ENCODE results near the gene SYNGR3.

SYNGR3 gene

GRCh38 chr16:1987198-1987597, 2.6 kb upstream of the SYNGR3 start:
- no peak for TF ChIP-seq POLR2AphosphoS5 (IDR thresholded peaks at IDR 0.05; ENCODE audit: low read depth, low read length)

- TF ChIP-seq FOXP2 (optimal IDR thresholded peaks at IDR 0.05; ENCODE audit: borderline replicate concordance, extremely low read depth, extremely low read length, insufficient read depth) (no peak), TAF1 (IDR thresholded peaks at IDR 0.05; ENCODE audit: borderline replicate concordance, insufficient read depth, low read length) (no peak), SIN3A (IDR thresholded peaks at IDR 0.05; ENCODE audit: borderline replicate concordance, insufficient read depth, low read length) (no peak), REST (IDR thresholded peaks at IDR 0.05; ENCODE audit: insufficient read depth in 1 of 2, low read depth in 2 of 2, low read length in 2 of 2) (no peak), POLR2AphosphoS5 (IDR thresholded peaks at IDR 0.05; ENCODE audit: low read depth, low read length) (no peak)
Measured at GRCh38 chr16:1990101-1990350, 256 bp downstream of the SYNGR3 start.

- TF ChIP-seq FOXP2 (optimal IDR thresholded peaks at IDR 0.05; ENCODE audit: borderline replicate concordance, extremely low read depth, extremely low read length, insufficient read depth), result no peak
- TF ChIP-seq POLR2AphosphoS5 (IDR thresholded peaks at IDR 0.05; ENCODE audit: low read depth, low read length), result no peak
- TF ChIP-seq REST (IDR thresholded peaks at IDR 0.05; ENCODE audit: insufficient read depth in 1 of 2, low read depth in 2 of 2, low read length in 2 of 2), result no peak
- TF ChIP-seq TAF1 (IDR thresholded peaks at IDR 0.05; ENCODE audit: borderline replicate concordance, insufficient read depth, low read length), result no peak
Measured at GRCh38 chr16:1990351-1991134, 773 bp downstream of the SYNGR3 start.

GRCh38 chr16:1991135-1991551, 1.4 kb downstream of the SYNGR3 start:
- TF ChIP-seq POLR2AphosphoS5 (IDR thresholded peaks at IDR 0.05; ENCODE audit: low read depth, low read length) (no peak), FOXP2 (optimal IDR thresholded peaks at IDR 0.05; ENCODE audit: borderline replicate concordance, extremely low read depth, extremely low read length, insufficient read depth) (no peak), SIN3A (IDR thresholded peaks at IDR 0.05; ENCODE audit: borderline replicate concordance, insufficient read depth, low read length) (no peak), REST (IDR thresholded peaks at IDR 0.05; ENCODE audit: insufficient read depth in 1 of 2, low read depth in 2 of 2, low read length in 2 of 2) (no peak), TAF1 (IDR thresholded peaks at IDR 0.05; ENCODE audit: borderline replicate concordance, insufficient read depth, low read length) (no peak)

GRCh38 chr16:1991588-1991947, 1.8 kb downstream of the SYNGR3 start:
- TF ChIP-seq REST (IDR thresholded peaks at IDR 0.05; ENCODE audit: insufficient read depth in 1 of 2, low read depth in 2 of 2, low read length in 2 of 2), result no peak
- TF ChIP-seq TAF1 (IDR thresholded peaks at IDR 0.05; ENCODE audit: borderline replicate concordance, insufficient read depth, low read length), result no peak
- no peak for TF ChIP-seq FOXP2 (optimal IDR thresholded peaks at IDR 0.05; ENCODE audit: borderline replicate concordance, extremely low read depth, extremely low read length, insufficient read depth)
- no peak for TF ChIP-seq SIN3A (IDR thresholded peaks at IDR 0.05; ENCODE audit: borderline replicate concordance, insufficient read depth, low read length)
- TF ChIP-seq POLR2AphosphoS5 (IDR thresholded peaks at IDR 0.05; ENCODE audit: low read depth, low read length), result no peak

Data from PFSK-1 (cell line).